Left renal pelvis (tissue), 4 donors: ENCODE results near the gene NGEF. TPM values are rescaled to one million over a fixed set of nuclear protein-coding genes. Genes with fewer than 3 reads are reported as not detected.

Experiments used
- DNase-seq, 4 donors: peaks; one replicate each; pipeline ENCODE4 v3.0.0-alpha.2; 2013; ENCODE audit warnings: low read depth in 4 of 4, low spot score in 3 of 4
- polyA plus RNA-seq, 4 donors: library from polyadenylated mRNA; unstranded; fragments of 120-200 nt; gene quantifications; one replicate each; pipeline ENCODE4 v1.2.1, GENCODE V29; 2013; ENCODE audit not compliant: insufficient read length in 4 of 4

NGEF gene
- polyA plus RNA-seq, 4 donors, result 2.3 to 7.2 (median 3.5) TPM

DNA sequence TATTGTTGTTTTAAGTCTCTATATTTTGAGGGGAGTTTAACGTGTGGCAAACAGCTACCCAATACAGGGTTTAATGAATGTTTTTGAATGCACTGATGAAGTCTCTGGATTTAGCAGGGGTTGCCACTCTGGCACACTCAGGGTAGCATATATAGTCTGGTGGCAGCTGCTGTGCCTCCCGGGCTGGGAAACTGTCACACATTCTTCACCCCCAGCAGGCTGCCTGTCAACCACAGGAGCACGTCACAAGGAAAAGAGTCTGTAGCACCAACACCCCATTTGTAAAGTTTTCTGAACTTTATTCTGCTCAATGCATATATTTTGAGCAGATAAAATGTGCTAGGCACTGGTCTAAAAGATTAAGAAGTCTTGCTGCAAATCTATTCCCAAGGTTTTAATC is 39.3 kb downstream of the NGEF start:
- DNase-seq, result no peak

DNA sequence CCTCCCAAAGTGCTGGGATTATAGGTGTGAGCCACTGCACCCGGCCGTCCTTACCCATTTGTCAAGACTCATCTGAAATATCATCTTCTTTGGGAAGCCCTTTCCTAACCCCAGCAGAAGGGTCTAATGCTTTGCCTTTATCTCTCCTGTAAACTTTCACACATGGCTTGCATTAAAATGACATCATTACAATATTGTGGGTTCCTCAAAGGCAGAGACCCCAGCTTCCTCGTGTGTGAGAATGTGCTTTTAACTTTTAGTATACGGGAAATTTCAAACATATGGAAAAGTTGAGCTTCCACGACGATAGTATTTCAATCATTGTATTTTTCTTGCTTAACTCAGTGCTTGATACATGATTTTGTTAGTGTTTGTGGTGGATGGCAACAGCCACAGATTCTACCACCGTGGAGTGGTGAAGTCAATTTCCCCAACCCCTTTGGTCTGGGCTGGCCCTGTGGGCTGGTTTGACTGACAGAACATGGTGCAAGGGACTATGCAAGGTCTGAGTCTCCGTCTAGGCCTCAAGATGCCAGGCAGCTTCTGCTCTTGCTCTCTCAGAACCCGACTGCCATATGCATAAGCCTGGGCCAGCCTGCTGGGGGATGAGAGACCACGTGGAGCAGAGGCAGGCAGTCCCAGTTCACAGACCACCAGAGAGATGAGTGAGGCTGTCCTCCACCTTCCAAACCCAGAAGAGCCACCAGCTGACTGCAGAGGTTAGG is 39.9 kb downstream of the NGEF start:
- no peak for DNase-seq

DNA sequence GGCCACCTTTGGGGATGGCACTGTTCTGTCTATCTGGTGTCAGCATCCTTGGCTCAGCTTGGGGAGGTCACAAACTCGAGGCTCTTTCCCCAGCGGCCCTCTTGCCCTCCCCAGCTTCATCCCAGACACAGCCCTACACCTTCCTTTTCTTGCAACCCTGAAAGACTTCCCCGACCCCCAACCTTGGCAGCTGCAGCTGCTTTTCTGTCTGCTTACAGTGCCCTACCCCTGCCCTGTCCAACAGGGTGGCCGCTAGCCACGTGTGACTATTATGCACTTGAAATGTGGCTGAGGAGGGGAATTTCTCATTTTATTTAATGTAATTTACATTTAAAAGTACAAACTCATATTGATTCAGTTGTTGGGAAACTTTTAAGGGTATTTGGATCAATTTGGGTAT is 41.3 kb downstream of the NGEF start:
- no peak for DNase-seq

DNA sequence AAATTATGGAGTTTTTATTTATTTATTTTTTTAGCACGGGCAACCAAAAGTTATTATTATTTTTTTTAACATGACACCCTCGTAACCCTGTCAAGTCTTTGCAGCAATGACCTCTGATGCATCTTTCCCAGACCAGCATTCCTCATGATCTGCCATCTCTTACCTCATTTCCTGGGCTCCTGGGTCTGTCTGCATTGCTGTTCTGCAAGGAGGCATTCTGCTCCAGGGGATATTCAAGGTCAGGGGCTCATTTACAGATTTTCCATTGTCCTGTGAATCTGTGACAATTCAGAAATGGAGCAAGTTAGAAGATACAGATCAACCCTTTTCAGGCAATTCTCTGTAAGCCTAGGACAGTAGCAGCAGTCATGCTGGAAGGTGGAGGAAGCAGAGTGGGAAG is 43.0 kb downstream of the NGEF start:
- DNase-seq, result no peak

DNA sequence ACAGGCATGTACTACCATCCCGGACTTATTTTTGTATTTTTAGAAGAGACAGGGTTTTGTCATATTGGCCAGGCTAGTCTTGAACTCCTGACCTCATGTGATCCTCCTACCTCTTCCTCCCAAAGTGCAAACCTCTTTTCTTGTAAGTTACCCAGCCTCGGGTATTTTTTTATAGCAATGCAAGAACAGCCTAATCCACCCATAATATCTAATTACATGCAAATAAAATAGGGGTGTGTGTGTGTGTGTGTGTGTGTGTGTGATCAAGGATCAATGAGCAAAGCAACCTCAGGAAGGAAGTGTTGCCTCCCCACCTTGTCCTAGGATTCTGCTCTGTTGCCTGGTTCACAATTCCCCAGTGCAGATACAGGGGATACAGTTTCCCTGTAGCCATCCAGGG is 45.6 kb downstream of the NGEF start:
- DNase-seq, result no peak

DNA sequence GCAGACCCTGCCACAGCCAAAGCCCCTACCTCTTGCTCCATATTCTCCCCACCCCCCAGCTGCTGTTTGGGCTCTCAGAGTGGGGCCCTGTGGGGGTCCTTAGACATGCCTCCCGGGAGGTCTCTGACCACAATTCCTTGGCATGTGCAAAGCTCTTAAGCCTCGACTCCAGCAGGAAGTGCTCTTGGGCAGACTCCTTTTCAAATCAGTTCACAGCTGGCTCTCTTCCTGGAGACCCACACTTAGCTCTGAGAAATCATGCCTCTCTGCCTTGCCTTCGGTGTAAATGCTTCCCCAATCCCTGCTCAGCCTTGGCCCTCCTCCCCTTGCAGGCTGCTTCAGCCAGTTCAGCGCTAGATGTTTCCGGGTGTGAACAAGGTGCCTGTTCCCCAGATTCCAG is 46.9 kb downstream of the NGEF start:
- no peak for DNase-seq

DNA sequence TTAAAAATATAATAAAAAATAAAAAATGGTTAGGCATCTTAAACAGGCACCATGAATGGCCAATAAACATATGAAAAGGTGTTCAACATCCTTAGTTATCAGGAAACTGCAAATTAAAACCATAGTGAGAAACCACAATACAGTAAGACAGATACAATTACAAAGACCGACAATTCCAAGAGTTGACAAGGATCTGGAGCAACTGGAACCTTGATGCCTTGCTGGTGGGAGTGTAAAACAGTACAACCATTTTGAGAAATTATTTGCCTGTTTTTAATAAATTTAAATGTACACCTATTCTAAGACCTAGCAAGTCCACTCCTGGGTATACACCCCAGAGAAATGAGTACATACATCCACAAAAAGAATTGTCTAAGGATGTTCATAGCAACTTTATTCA is 49.1 kb downstream of the NGEF start:
- DNase-seq, result no peak

DNA sequence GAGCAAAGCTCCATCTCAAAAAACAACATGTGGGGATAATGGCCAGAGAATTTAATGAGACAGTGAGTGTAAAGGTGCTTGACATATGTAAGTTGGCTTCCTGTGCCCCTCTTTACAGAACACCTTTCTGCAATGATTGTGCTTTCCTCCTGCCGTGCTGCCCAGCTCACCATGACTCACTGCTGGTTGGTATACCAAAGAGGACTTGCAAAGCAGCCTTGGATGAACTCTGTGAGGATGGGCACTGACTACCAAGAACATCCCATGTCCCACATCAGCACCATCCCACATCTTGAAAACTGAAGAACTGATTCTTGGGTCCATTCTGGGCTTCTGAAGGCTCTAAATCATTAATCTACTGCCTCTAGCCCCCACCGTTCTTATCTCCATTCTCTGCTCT is 52.2 kb downstream of the NGEF start:
- DNase-seq, result no peak

DNA sequence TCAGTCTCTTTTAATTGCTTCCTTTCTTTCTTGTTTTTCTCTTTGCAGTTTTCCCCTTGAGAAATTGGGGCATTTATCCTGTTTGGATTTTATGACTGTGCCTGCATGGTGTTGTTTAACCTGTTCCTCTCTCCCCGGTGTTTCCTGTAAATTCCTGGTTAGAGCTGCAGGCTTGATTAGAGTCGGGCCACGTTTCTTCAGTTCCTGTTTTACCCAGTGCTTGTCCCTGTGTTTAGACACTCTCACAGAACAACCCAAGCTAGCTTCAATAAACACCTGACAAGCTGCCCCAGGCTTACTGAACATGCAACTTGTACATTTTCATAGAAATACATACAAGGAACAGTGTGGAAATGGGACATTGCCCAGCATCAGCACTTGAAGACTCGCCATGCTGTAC is 53.9 kb downstream of the NGEF start:
- no peak for DNase-seq

DNA sequence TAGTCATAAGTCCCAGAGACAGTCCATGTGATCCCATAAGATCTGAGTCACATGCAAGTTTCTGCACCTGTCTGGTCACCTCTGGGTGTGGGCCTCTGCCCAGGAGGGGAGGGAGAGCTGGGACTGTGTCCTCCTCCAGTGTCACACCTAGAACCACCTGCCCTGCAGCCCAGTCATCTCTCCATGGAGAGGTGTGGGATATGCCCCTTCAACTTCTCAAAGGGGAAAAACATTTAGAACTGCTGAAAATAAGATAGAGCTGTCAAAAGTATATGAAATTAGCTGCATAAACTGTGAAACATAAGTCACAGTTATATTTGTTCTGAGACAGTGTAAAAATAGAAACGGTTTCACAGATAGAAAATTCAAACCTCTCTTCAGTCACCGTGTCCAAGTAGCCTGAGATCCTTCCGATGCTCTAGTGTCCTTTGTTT is 55.4 kb downstream of the NGEF start:
- DNase-seq, result no peak

DNA sequence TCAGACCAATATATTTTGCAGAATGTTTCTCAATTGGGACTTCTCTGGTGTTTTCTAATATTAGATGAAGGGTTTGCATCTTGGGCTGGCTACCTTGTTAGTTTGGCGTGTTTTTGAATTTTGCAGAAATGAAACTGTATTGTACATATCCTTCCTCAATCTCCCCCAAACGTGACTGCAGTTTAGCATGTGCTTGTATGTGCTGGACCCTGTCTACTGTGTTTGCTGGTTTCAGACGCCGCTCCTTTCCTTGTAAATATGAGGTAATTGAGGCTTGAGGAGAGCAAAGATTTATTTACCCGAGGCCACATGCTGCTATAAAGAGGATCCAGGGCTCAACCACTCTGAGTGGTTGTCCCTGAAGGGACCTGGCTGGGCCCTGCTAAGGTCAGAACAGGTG is 57.2 kb downstream of the NGEF start:
- DNase-seq, result no peak

DNA sequence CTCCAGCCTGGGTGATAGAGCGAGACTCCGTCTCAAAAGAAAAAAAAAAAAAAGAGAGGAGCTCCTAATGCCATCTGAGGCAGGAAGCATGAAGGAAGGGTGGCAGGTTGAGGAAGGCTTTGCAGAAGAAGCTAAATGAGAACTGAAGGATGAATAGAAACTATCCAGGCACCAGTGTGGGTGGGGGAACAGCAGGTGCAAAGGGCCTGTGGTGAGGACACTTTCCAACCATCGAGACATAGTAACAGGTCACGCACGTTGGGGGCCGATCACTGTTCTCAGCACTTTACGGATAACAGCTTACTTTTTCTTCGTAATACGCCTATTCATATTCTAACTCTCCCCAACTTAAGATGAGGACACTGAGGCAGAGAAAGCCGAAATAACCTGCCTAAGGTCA is 58.4 kb downstream of the NGEF start:
- DNase-seq, result no peak

DNA sequence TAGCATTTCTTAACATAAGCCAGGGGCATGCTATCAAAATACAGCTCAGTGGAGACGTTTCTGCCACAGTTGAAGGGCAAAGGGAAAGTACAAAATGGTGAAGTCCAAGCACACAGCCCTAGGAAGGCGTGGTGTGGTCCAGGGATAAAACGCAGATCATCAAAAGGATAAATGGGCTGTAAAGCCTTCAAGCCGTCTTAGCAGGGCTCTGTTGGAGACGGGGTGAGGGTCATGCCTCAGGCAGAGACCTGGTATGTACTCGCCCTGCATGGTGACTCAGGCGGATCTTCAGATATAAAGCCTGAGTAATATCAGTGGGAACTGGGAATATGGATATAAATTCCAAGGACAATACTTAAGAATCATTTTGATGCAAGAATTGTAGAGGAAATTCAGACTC is 61.2 kb downstream of the NGEF start:
- DNase-seq, result no peak

DNA sequence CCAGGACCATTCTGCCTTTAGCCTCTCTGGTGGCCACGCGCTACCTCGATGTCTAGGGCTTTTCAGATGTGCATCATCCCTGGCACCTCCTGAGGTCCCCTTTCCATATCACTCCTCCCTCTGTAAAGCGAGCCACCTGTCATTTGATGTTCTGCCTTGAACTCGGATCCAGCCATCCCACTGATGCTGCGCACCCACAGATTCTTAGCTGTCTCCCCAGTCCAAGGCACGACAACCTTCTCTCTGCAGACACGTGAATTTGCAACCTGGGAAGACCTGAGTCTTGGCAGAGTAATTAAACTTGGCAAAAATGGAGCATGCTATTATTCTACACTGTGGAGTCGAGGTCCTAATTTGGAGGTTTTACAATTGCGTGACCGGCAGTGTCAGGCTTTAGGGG is 61.9 kb downstream of the NGEF start:
- DNase-seq, result no peak

DNA sequence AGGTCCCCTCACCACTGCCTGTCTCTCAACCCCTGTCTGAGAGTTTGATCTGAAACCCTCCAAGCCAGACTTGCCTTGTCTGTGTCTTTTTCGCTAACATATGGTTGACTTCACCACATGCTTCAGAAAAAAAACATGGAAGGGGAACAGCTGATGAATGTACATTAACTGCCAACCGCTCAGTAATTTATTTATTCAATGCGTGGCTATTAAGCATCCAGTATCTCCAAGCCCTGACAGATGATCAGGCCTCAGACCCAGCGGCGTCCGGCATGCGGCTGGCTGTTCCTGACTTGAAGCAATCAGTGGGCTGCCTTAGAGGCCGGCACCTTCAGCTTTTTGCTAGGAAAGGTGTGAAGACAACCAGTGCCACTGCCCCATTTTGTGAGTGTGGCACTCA is 62.3 kb downstream of the NGEF start:
- DNase-seq, result no peak

DNA sequence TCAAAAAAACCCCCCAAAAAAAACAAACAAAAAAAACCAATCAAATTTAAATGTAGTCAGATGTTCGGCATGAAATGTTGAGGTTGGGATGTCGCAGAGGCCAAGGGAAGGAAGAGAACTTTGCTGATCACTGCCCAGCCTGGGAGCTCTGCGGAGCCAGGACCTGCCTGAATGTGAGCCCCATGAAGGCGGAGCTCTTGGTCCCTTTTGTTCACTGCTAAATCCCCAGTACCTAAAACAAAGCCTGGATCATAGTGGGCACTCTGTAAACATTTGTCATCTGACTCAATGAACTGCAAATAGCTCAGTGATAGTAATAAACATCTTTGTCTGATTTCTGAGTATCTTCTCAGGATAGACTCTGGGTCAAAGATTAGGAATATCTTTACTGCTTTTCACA is 64.0 kb downstream of the NGEF start:
- no peak for DNase-seq

DNA sequence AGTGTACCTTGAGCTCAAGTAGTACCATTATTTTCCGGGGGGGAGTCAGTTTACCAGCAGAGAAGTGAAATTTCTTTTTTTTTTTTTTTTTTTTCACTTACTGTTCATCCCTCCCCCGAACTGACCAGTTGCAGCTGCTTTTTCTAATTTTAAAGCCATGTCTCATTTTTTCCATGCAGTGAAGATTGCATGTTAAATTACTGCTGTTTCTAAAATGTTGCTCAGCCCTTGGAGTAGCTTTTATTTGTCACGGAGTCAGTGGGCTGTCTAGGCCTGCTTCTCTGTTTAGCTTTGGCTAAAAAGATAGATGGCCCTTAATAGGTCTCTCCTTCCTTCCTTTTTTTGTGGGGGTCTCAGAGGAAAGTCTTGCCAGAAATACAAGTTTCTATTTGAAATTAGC is 70.2 kb downstream of the NGEF start:
- no peak for DNase-seq

DNA sequence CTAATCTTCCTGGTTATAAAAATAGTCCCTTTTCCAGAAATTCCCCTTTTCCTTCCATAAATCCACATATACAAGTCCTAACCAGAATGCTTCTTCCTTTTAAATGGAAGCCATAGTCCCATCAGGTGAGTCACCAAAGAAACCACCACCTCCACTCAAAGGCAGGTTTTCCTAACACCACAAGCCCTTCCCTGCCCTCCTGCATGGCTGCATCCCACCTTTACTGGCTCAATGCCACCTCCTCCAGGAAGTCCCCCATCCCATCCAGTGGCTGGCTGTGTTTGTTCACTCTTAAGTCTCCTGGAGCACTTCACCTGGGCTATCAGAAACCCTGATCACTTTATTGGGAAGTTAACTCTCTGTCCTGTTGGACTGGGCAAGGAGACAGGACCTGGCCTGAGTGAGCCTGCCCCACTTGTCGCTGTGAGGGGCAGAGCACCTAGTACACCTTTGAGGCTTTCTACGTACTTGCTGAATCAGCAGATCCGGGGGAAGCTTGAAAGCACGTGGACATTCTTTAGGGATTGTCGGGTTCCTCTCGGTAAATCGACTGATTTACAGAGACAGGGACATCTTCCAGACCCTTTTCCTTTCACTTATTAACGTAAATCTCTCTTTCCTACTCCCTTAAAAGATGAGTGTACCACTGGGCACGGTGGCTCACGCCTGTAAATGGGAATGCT is 71.0 kb downstream of the NGEF start:
- DNase-seq, result no peak

DNA sequence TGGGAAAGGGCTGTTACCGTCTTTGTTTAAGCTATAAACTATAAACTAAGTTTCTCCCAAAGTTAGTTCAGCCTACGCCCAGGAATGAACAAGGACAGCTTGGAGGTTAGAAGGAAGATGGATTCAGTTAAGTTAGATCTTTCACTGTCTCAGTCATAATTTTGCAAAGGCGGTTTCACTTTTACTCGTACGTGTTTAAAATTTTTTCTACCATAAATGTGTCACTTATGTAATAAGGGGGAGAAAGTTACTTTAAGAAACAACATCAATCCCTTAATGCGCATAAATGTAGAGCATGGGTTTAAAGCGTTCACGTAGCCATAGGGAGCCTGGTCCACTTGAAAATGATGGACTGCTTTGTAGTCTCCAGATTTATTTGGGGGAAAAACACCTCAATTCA is 71.7 kb downstream of the NGEF start:
- no peak for DNase-seq

DNA sequence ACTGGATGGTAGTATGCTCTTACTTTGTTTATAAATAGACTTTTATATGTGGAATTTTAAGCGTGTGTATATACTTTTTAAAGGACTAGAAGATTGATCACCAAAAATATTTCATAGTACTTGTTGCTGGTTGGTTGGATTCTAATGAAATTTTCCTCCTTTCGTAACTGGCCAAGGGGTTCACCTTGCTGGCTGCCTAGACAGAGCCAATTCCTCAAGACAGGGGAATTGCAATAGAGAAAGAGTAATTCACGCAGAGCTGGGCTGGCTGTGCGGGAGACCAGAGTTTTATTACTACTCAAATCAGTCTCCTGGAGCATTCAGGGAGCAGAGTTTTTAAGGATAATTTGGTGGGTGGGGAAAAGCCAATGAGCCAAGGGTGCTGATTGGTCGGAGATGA is 72.3 kb downstream of the NGEF start:
- no peak for DNase-seq

DNA sequence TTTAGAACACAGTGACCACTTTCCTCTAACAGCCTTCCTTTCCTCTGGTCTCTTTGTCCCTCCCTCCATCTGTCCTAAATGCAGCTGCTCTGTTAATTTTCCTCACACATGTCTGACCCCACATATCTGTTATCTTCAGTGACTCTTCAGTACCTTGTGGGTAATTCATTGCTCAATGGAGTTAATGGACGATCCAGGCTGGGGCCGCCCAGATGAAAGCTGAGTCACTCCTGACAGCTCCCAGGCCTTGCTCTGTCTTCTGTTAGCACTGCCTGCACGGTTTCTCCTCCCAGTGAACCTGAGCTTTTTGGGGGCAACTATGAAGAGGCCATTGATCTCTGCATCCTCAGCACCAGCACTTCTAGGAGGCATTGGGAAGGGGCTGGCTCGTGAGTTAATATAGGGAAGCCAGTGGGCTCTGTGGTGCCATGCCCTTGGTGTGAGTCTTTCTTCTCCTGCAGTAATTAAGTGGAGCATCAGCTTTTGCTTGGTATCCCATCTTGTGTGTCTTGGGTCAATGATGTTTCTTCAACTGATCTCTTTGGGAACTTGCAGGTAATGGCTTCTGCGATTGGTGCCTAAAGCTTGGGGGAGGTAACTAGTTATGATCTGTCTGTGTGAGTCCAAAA is 75.7 kb downstream of the NGEF start:
- no peak for DNase-seq

DNA sequence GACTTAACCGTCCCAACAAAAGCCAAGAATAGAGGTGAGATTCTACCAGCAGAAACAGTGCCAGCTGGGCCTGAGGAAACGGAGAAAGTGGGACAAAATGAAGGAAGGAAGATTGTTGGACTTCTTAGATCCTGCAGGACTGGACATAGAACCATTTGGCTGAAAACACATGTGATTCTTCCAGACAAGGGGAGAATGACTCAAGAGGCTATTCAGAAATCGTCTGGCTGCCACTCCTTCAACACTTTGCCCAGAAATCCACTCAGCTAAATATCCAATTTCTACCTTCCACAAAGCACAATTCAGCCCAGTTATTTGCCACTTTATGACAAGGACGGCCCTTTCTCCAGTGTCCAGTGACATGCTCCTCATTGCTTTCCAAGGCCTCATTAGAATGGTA is 81.4 kb downstream of the NGEF start:
- no peak for DNase-seq
